SK-N-MC (cell line): ENCODE results near the gene MCEE.

Experiments
- EZH2 ChIP-seq: fragments of 200-600 bp; sonication (generic); IDR thresholded peaks from one replicate; pipeline ENCODE4 v1.6.1; 2017; ENCODE audit warnings: antibody characterized with exemption
- POLR2AphosphoS5 ChIP-seq: IDR thresholded peaks from 2 replicates; pipeline ENCODE4 v1.6.1; 2012; ENCODE audit warnings: mild to moderate bottlenecking, low read depth, low read length, borderline replicate concordance

- TF ChIP-seq POLR2AphosphoS5 (no peak), EZH2 (no peak)
These were observed 29.6 kb downstream of the MCEE start for GRCh38 chr2:71100195-71100964.
